GM12801 (cell line): ENCODE measurements around the gene ALDH8A1.

Experiments
- TF ChIP-seq, protein P1 (sequence below): IDR thresholded peaks from one replicate; pipeline ENCODE4 v1.5.1; 2011; ENCODE audit warnings: control low read depth; ENCODE audit not compliant: insufficient read length; ENCODE audit errors: extremely low read depth

Gene ALDH8A1

DNA sequence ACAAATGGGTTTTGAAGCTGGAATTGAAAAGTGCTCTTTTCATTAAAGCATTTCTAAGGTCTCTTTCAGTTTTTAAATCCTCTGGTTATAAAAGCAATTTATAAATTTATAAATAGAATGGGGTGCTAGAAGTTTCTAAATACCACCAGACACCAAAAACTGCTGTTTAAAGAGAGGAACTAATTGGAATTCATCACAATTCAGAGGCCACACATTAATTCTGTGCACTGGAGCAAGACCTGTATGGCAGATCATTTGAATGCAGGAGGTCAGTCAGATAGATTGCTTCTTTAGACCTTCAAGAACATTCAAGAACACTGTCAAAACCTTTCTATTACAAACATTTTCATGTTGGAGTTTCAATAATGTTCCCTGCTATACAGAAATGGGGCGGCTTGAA is 55.1 kb downstream of the ALDH8A1 start:
- TF ChIP-seq, protein P1, sequence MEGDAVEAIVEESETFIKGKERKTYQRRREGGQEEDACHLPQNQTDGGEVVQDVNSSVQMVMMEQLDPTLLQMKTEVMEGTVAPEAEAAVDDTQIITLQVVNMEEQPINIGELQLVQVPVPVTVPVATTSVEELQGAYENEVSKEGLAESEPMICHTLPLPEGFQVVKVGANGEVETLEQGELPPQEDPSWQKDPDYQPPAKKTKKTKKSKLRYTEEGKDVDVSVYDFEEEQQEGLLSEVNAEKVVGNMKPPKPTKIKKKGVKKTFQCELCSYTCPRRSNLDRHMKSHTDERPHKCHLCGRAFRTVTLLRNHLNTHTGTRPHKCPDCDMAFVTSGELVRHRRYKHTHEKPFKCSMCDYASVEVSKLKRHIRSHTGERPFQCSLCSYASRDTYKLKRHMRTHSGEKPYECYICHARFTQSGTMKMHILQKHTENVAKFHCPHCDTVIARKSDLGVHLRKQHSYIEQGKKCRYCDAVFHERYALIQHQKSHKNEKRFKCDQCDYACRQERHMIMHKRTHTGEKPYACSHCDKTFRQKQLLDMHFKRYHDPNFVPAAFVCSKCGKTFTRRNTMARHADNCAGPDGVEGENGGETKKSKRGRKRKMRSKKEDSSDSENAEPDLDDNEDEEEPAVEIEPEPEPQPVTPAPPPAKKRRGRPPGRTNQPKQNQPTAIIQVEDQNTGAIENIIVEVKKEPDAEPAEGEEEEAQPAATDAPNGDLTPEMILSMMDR, result no peak

DNA sequence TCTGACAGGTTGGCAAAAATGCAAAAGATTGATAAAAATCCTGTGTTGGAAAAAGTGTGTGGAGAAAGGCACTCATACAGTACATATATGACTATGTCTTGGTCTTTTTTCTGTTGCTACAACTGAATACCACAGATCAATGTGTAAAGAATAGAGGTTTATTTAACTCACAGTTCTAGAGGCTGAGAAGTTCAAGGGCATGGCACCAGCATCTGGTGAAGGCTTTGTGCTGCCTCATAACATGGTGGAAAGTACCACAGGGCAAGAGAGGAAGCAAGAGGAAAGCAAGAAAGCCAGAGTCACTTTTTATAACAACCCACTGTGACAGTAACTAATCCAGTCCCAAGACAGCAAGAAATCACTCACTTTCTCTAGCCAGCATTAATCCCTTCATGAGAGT is 57.5 kb downstream of the ALDH8A1 start:
- TF ChIP-seq, protein P1, result no peak

DNA sequence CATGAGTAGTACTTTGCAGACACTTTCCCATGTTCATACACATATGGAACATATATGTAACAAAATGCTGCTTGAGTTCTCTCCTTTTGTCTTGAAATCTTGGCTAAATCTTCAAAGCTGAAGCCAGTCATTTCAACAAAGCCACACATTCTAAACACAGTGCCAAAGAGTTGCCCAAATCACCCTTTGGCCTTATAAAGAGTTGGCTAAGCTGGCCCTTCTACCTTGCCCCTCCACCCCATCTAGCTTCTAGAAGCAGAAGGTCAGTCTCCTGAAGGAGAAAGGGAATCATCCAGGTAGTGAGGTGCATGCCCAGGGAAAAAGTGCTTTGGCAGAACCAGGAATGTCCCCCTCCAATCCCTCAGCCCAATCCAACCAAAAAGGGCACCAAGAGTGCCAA is 58.3 kb downstream of the ALDH8A1 start:
- TF ChIP-seq, protein P1, result no peak

DNA sequence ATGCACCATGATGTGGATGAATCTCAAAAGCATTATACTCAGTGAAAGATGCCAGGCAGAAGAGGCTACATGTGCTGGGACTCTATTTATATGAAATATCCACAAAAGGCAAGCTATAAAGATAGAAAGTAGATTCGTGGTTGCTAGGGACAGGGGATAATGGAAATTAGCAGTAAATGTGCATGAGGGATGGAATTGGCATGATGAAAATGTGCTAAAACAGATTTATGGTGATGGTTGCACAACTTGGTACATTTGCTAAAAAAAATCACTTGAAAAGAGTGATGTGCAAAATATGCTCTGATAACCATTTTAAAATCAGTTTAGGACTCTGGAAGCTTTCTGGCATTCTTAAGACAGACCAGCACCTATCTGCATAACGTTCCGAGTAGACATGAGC is 61.6 kb downstream of the ALDH8A1 start:
- TF ChIP-seq, protein P1, result no peak

DNA sequence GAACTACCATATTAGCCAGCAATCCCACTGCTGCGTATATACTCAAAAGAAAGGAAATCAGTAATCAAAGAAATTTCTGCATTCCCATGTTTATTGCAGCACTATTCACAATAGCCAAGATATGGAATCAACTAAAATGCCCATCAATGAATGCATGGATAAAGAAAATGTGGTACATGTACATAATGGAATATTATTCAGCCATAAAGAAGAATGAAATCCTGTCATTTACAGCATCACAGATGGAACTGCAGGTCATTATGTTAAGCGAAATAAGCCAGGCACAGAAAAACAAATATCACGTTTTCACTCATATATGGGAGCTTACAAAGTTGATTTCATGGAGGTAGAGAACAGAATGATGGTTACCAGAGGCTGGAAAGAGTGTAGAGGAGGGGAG is 65.1 kb downstream of the ALDH8A1 start:
- TF ChIP-seq, protein P1, result no peak

DNA sequence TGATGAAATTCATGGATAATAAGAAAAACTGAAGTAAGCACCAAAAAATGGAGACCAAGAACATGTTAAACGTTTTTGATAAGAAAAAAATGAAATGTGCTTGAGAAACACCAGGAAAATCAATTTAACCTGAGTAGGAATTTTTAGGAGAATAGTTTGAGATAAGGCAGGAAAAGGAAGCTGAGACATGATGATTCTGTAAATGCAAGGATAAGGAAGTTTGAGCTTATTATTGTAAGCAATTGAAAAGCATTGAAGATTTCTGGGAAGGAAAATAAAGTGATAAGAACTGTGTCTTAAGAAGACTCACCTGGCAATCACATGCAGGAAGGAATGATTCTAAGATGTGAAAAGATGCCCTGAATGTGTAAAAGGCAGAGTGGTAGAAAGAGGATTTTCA is 66.6 kb downstream of the ALDH8A1 start:
- TF ChIP-seq, protein P1, result no peak

DNA sequence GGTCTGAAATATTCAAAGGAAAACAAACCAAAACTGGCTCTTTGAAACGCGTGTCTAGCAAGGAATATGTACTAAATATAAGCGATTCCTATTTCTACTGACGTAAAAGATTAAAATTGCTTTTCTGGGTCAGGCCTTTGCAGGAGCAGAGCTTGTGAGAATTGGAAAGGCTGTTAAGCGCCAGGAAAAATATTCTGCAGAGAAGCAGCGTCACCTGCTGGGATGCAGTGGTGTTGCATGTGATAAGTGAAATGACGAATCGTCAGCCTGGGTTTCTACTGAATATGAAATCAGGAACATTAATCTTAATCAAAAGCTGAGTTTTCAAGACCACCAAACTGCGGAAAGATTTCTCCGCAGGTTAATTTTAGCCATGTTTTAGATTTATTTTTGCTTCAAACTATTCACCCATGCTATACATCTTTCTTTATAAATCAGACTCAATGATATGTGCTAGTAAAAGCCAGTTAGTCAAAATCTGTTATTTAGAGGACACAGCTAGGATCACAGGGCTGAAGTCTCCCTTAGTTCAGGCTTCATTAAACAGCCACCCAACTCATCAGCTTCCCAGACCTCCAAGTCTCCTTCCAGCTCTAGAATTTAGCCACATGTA is 67.4 kb downstream of the ALDH8A1 start:
- TF ChIP-seq, protein P1, result no peak
